Mucosa of descending colon (tissue), 3 donors: ENCODE results near the gene DBP. TPM values are rescaled to one million over a fixed set of nuclear protein-coding genes. Genes with fewer than 3 reads are reported as not detected.

ENCODE experiments used
- ATAC-seq: fragments of 200-7000 bp; cut with Tn5 transposase; one replicate; pipeline ENCODE4 v1.9.1; 2020; ENCODE audit warnings: mild to moderate bottlenecking, moderate library complexity
- DNase-seq, 3 donors: peaks; one replicate each; pipeline ENCODE4 v3.0.0-alpha.2; 2020
- H3K36me3 ChIP-seq: fragments of 200-600 bp; one replicate; pipeline ENCODE4 v1.8.0; 2021; ENCODE audit warnings: low read depth, mild to moderate bottlenecking
- H3K4me1 ChIP-seq: fragments of 200-600 bp; one replicate; pipeline ENCODE4 v1.8.0; 2021; ENCODE audit warnings: low read depth, mild to moderate bottlenecking
- H3K4me3 ChIP-seq: fragments of 200-600 bp; one replicate; pipeline ENCODE4 v1.8.0; 2021; ENCODE audit warnings: mild to moderate bottlenecking
- H3K9me3 ChIP-seq: fragments of 200-600 bp; one replicate; pipeline ENCODE4 v1.8.0; 2021; ENCODE audit warnings: mild to moderate bottlenecking
- intact Hi-C, 2 donors: fragments of 100-400 bp; cut with DNase I in 1 of 2; cut with micrococcal nuclease in 1 of 2; formaldehyde crosslinking; loops; one replicate each; pipeline versions ENCODE4 v1.11.0 to v1.11.1; 2022; cut with DNase I, micrococcal nuclease
- total RNA-seq, 3 donors: library from RNA; stranded (reverse); fragmentation: NEBNext Ultra II Directional in 2 of 3; extraction: Animal tissue kit (Norgen Biotek cat#: 25700) in 2 of 3; gene quantifications; one replicate each; pipeline versions ENCODE4 v1.2.1 to v1.2.4, GENCODE V29; 2021 to 2023
- TF ChIP-seq, protein P1 (sequence below): fragments of 200-600 bp; IDR thresholded peaks from one replicate; pipeline ENCODE4 v1.8.0; 2022; ENCODE audit warnings: antibody characterized with exemption, mild to moderate bottlenecking
- donor health status: DM: no; HTN: no; CAD: no; lungs with moderate emphysema.
- donor health status: DM: no; HTN: no; CAD: no.
- donor health status: DM: no; HTN: yes; CAD: no.

Gene DBP
- total RNA-seq, 3 donors from 2014 or later, result 8.2 to 18.4 (median 11.1) TPM

DNA sequence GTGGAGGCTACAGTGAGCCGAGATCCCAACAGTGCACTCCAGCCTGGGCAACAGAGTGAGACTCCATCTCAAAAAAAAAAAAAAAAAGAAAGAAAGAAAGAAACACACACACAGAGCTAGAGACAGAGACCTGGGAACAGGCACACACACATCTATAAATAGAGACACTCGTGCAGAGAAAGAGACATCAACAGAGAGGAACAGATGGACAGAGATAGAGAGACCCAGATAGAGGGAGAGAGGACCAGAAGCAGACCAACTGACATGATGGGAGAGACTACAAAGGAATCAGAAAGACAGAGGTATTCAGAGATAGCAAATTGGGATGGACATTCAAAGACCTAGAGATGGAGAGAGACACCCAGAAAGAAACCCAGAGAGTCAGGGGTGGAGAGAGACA lies 11.0 kb upstream of the DBP start:
- TF ChIP-seq, protein P1, sequence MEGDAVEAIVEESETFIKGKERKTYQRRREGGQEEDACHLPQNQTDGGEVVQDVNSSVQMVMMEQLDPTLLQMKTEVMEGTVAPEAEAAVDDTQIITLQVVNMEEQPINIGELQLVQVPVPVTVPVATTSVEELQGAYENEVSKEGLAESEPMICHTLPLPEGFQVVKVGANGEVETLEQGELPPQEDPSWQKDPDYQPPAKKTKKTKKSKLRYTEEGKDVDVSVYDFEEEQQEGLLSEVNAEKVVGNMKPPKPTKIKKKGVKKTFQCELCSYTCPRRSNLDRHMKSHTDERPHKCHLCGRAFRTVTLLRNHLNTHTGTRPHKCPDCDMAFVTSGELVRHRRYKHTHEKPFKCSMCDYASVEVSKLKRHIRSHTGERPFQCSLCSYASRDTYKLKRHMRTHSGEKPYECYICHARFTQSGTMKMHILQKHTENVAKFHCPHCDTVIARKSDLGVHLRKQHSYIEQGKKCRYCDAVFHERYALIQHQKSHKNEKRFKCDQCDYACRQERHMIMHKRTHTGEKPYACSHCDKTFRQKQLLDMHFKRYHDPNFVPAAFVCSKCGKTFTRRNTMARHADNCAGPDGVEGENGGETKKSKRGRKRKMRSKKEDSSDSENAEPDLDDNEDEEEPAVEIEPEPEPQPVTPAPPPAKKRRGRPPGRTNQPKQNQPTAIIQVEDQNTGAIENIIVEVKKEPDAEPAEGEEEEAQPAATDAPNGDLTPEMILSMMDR, result no peak
- H3K4me1 ChIP-seq, result peaks cover 10% of the 10 kb centered on the region
- H3K36me3 ChIP-seq, result no peaks in the 10 kb centered on the region
- ATAC-seq (no peak), DNase-seq (no peak)
- no peak overlapping the region for H3K4me3 ChIP-seq
- H3K9me3 ChIP-seq, result no peaks in the 10 kb centered on the region
- intact Hi-C loops, result no loop called here

DNA sequence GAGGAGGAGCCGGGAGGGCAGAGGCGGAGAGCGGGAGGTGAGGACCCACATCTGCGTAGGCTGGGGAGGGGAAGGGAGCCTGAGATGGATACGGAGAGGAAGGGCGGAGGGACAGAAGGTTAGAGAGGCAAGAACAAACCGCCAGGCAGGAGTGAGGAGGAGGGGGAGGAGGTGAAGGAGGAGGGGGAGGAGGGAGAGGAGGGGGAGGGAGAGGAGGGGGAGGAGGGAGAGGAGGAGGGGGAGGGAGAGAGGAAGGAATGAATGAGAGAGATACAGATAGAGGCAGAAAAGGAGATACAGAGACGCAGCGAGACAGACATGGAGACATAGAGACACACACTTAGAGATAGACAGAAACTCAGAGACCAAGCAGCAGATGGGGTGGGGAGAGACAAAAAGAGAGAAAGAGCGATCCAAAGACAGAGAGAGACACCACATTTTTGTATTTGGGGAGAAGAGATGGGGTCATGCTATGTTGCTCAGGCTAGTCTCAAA lies 9.6 kb upstream of the DBP start:
- H3K4me1 ChIP-seq, result peaks cover 10% of the 10 kb centered on the region
- no peak overlapping the region for H3K4me3 ChIP-seq
- no peak for ATAC-seq
- no peaks in the 10 kb centered on the region for H3K36me3 ChIP-seq
- DNase-seq, result no peak
- TF ChIP-seq, protein P1, result no peak
- intact Hi-C loops, result no loop called here
- H3K9me3 ChIP-seq, result no peaks in the 10 kb centered on the region

DNA sequence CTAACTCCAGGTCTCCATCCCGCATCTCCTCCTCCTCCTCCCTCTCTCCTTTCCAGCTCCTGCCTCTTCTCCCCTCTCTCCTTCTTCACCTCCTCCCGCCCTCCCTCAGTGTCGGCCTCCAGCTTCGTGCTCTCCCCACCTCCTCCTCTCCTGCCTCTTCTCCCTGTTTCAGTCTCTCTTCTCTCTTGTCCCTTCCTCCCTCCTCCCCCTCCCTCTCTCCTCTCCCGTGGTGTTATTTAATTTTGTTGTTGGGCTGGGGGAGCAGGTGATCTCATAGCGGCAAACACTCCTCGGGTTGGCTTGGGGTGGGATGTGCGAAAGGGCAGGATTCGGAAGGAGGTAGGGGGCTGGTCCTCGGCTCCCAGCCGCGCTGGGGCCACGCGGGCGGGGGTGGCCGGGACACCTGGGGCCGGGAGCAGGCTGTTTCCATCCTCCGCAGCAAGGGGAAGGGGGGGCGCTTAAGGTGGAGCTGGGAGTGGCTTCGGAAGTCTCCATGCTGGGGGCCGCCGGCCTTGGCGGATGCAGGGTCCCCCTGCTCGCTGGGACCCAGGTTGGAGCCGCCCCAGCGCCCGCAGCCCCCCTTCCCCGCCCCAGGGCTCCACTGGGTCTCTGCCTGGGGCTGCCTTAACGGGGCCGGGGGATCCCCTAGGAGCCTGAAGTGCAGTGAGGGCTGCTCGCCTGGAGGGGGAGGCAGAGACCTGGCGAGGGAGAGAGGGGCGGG lies 9.0 kb upstream of the DBP start, which contains the start of gene CA11:
CA11 (minus strand) TSS at position 187 of the 721 bp plus-strand sequence. CDS start 555 bp downstream, outside the sequence.
- no peaks in the 10 kb centered on the region for H3K36me3 ChIP-seq
- H3K4me3 ChIP-seq, result no peak within 1 kb of the TSS
- intact Hi-C loops, result no loop called here
- TF ChIP-seq, protein P1, result peak; percentile 83
- peaks cover 10% of the 10 kb centered on the region for H3K4me1 ChIP-seq
- DNase-seq (peak; percentile 83 to 92 (median 92)), ATAC-seq (peak; percentile 93)
- H3K9me3 ChIP-seq, result no peaks in the 10 kb centered on the region

DNA sequence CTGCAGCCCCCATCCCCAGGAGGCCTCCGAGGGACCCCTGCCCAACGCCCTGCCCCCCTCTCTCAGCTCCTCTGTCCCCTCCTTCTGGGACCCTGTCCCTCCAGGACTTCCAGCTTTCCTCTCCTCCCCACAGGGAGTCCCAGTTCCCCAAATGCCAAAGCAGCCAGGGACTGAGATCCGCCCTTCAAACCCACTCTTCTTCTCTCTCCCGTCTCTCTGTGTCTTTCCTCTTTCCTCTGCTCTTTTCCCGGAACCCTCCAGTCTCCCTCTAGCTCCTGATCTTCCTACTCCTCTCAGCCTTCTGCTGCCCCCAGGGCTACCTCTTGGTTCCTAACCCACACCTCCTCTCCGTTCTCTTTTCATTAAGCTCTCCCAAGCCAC lies 8.4 kb upstream of the DBP start:
- peak; percentile 1 for ATAC-seq
- H3K36me3 ChIP-seq, result no peaks in the 10 kb centered on the region
- H3K4me1 ChIP-seq, result peaks cover 10% of the 10 kb centered on the region
- no peaks in the 10 kb centered on the region for H3K9me3 ChIP-seq
- H3K4me3 ChIP-seq, result no peak overlapping the region
- intact Hi-C loops, result no loop called here
- TF ChIP-seq, protein P1, result no peak
- peak in 1 of 3 donors; percentile 62 for DNase-seq

DNA sequence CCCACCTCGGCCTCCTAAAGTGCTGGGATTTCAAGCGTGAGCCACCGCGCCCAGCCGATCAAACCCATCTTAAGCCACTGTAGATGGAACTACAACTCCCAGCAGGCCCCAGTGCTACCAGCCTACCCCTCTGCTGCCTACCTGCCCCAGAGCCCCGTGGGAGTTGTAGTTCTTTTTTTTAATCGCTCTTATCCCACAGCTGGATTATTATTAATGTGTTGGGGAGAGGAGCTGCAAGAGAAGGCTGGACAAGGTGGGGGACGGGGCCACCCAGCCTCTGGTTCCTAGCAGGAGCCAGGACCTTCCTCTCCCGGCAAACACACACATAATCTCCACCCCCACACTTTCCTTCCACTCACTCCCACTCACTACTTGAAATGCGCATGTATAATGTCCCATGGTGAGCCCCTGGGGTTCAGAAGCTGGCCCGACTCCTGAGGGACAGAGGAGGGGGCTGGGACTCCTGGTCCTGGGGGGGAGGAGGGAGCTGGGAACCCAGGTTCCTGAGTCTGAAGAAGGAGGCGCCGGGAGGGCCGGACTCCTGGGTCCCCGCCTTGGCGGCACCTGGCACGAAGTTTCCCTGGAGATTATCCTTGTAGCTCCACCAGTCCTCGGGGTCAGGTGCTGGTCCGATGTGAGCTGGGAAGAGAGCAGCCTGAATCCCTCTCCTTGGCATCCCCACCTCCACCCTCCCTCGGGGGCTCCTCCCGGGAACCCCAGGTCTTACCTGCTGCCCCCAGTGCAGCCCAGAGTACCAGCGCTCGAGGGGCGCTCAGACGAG lies 7.8 kb upstream of the DBP start:
- Histone ChIP-seq H3K9me3 (no peaks in the 10 kb centered on the region), H3K4me1 (peaks cover 10% of the 10 kb centered on the region), H3K4me3 (no peak overlapping the region), H3K36me3 (no peaks in the 10 kb centered on the region)
- DNase-seq (peak; percentile 63 to 85 (median 77)), ATAC-seq (peak; percentile 75)
- intact Hi-C loops, result no loop called here
- TF ChIP-seq, protein P1, result no peak
